Tibial nerve (tissue), 3 donors: ENCODE data around the gene EMD.

Source experiments
- POLR2A ChIP-seq, 2 donors: fragments of 450-650 bp; IDR thresholded peaks; one replicate each; pipeline ENCODE4 v1.6.1; 2017; ENCODE audit warnings: antibody characterized with exemption in 2 of 2, mild to moderate bottlenecking in 2 of 2, moderate library complexity in 2 of 2
- TF ChIP-seq, protein P1 (sequence below), 5 experiments: fragments of 200-600 bp in 3 of 5; fragments of 450-650 bp in 2 of 5; sonication (generic) in 3 of 5; IDR thresholded peaks; one replicate each; pipeline ENCODE4 v1.5.1; 2016 to 2019; ENCODE audit warnings: antibody characterized with exemption in 5 of 5, mild to moderate bottlenecking in 3 of 5, moderate library complexity in 2 of 5

DNA sequence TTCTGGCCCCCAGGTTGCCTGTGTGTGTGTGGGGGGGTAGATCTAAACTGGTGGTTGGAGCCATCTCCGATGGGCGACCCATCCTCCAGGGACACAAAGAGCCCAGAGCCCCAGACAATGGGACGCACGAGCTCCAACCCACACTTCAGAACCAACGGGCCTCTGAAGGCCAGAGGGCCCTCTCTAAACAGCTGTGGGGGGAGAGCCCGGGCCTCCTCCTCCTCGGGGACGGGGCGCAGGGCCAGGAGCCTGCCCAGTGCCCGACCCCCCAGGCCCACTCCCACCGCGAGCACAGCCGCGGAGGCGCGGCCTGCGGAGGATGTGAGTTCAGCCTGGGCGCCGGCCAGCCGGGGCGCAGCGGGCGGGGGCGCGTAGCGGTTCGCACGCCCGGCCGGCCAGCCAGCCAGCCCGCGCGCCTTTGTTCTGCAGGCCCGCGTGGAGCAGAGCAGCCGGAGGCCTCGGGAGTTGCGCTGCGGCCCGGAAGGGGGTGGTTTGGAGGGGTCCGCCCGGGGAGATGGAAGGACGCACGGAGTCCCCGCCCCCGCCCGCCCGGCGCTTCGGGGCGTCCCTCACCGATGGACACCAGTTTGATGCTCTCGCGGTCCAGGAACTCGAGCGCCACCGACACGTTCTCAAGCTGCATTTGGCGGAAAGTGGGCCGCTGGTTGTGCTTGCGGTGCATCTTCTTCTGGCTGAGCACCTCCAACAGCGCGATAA lies 8.6 kb upstream of the EMD start:
- no peak for TF ChIP-seq POLR2A (IDR thresholded peaks at IDR 0.05)
- TF ChIP-seq, protein P1, sequence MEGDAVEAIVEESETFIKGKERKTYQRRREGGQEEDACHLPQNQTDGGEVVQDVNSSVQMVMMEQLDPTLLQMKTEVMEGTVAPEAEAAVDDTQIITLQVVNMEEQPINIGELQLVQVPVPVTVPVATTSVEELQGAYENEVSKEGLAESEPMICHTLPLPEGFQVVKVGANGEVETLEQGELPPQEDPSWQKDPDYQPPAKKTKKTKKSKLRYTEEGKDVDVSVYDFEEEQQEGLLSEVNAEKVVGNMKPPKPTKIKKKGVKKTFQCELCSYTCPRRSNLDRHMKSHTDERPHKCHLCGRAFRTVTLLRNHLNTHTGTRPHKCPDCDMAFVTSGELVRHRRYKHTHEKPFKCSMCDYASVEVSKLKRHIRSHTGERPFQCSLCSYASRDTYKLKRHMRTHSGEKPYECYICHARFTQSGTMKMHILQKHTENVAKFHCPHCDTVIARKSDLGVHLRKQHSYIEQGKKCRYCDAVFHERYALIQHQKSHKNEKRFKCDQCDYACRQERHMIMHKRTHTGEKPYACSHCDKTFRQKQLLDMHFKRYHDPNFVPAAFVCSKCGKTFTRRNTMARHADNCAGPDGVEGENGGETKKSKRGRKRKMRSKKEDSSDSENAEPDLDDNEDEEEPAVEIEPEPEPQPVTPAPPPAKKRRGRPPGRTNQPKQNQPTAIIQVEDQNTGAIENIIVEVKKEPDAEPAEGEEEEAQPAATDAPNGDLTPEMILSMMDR (IDR thresholded peaks at IDR 0.05): no peak
